HepG2 (cell line): ENCODE measurements around the gene TSPAN9. TPM values are rescaled to one million over a fixed set of nuclear protein-coding genes. Genes with fewer than 3 reads are reported as not detected.

Experiments
- ATAC-seq: fragments of 200-7000 bp; cut with Tn5 transposase; 3 replicates; pipeline ENCODE4 v1.9.1; 2020; ENCODE audit warnings: mild to moderate bottlenecking, moderate library complexity
- BruUV-seq: library from RNA; stranded (reverse); fragments of 400-500 nt; replicated peaks from 2 replicates; lab custom pipeline; 2021; lab: Mats Ljungman, UMichigan
- CTCF ChIA-PET: fragments of 300-600 bp; formaldehyde crosslinking; extraction: SDS; loops from one replicate; lab custom pipeline; 2021; ENCODE audit warnings: low total read pairs, inconsistent platforms, low intra/inter-chr PET ratio; lab: Yijun Ruan, JAX
- POLR2A ChIA-PET: fragments of 350-600 bp; sonication (Branson Sonifier 250); formaldehyde crosslinking; loops from one replicate; lab custom pipeline; 2020; ENCODE audit warnings: antibody characterized with exemption, inconsistent platforms; lab: Yijun Ruan, JAX
- DNase-seq: peaks from one replicate; pipeline ENCODE4 v3.0.0-alpha.2; 2015; ENCODE audit warnings: low spot score
- FAIRE-seq: peaks from 3 replicates; lab custom pipeline; 2011; peaks lifted over from hg19 to GRCh38; lab: Jason Lieb, UNC
- H2AFZ ChIP-seq: one replicate; pipeline ENCODE4 v1.6.1; 2011; ENCODE audit warnings: low read length, inconsistent platforms
- H3K27ac ChIP-seq: fragments of 300-600 bp; 3 replicates; pipeline ENCODE4 v1.8.0; 2011; ENCODE audit warnings: mixed run types, mild to moderate bottlenecking, mixed read lengths, low read length, inconsistent platforms; ENCODE audit not compliant: insufficient read depth; ENCODE audit errors: extremely low read length
- H3K27me3 ChIP-seq, 2 experiments: fragments of 200-600 bp in 1 of 2; 2 replicates in 1 of 2; 3 replicates in 1 of 2; pipeline versions ENCODE4 v1.6.0 to v1.8.0; 2011; ENCODE audit warnings: low read length in 2 of 2, mild to moderate bottlenecking in 2 of 2, moderate library complexity in 2 of 2, inconsistent platforms in 1 of 2; ENCODE audit not compliant: insufficient read depth in 2 of 2, control insufficient read depth in 1 of 2
- H3K36me3 ChIP-seq, 2 experiments: fragments of 200-600 bp in 1 of 2; replicated peaks in 1 of 2; 2 replicates in 1 of 2; 3 replicates in 1 of 2; pipeline versions ENCODE4 v1.5.1 to v1.8.0; 2011; ENCODE audit warnings: low read length in 2 of 2, inconsistent platforms in 1 of 2; ENCODE audit not compliant: insufficient read depth in 2 of 2, control insufficient read depth in 1 of 2
- H3K4me1 ChIP-seq: 2 replicates; pipeline ENCODE4 v1.5.1; 2012; ENCODE audit warnings: low read length, inconsistent platforms; ENCODE audit not compliant: insufficient read depth
- H3K4me2 ChIP-seq: 2 replicates; pipeline ENCODE4 v1.6.0; 2011; ENCODE audit warnings: low read depth, low read length, inconsistent platforms
- H3K4me3 ChIP-seq, 3 experiments: fragments of 200-600 bp in 1 of 3; sonication (generic), shearing (Covaris generic) in 1 of 3; replicated peaks in 1 of 3; 2 replicates each; pipeline ENCODE4 v1.5.1; 2011 to 2016; ENCODE audit warnings: low read length in 3 of 3, inconsistent platforms in 2 of 3, low read depth in 2 of 3, mild to moderate bottlenecking in 2 of 3, control low read depth in 1 of 3, mixed read lengths in 1 of 3; ENCODE audit not compliant: insufficient read depth in 1 of 3
- H3K79me2 ChIP-seq: one replicate; pipeline ENCODE4 v1.6.1; 2011; ENCODE audit warnings: low read length, inconsistent platforms; ENCODE audit not compliant: insufficient read depth
- H3K9ac ChIP-seq: 2 replicates; pipeline ENCODE4 v1.6.0; 2011; ENCODE audit warnings: mild to moderate bottlenecking, low read depth, low read length, inconsistent platforms; ENCODE audit not compliant: insufficient read depth
- H3K9me3 ChIP-seq: 2 replicates; pipeline ENCODE4 v1.5.1; 2012; ENCODE audit warnings: mild to moderate bottlenecking, low read length
- H4K20me1 ChIP-seq: 2 replicates; pipeline ENCODE4 v1.6.0; 2011; ENCODE audit warnings: inconsistent platforms, mild to moderate bottlenecking, low read length, moderate library complexity; ENCODE audit not compliant: insufficient read depth
- ESRRA ChIP-seq: sonication (generic); formaldehyde crosslinking; IDR thresholded peaks from 2 replicates; pipeline ENCODE4 v1.5.1; 2020; ENCODE audit warnings: mild to moderate bottlenecking, low read depth, missing genetic modification reagents
- KLF6 ChIP-seq: IDR thresholded peaks from 2 replicates; pipeline ENCODE4 v1.8.0; 2016; ENCODE audit warnings: missing biosample characterization, missing genetic modification reagents
- NFIC ChIP-seq: IDR thresholded peaks from 2 replicates; pipeline ENCODE4 v1.6.1; 2012; ENCODE audit warnings: mild to moderate bottlenecking, low read length, inconsistent platforms
- POLR2G ChIP-seq: fragments of 200-400 bp; formaldehyde crosslinking; IDR thresholded peaks from 2 replicates; pipeline ENCODE4 v1.6.1; 2018; ENCODE audit warnings: mild to moderate bottlenecking, low read depth, low read length, moderate library complexity
- ZBTB1 ChIP-seq: sonication (generic); formaldehyde crosslinking; IDR thresholded peaks from 2 replicates; pipeline ENCODE4 v1.4.0; 2020; ENCODE audit warnings: missing genetic modification reagents, borderline replicate concordance
- ZKSCAN5 ChIP-seq: sonication (generic); formaldehyde crosslinking; IDR thresholded peaks from 2 replicates; pipeline ENCODE4 v1.5.1; 2020; ENCODE audit warnings: mild to moderate bottlenecking, missing genetic modification reagents
- ZNF451 ChIP-seq: sonication (generic); formaldehyde crosslinking; IDR thresholded peaks from 2 replicates; pipeline ENCODE4 v1.5.0; 2020; ENCODE audit warnings: mild to moderate bottlenecking, missing genetic modification reagents
- ZNF546 ChIP-seq: sonication (generic); formaldehyde crosslinking; conservative IDR thresholded peaks from 2 replicates; pipeline ENCODE4 v1.8.1; 2023; ENCODE audit warnings: mild to moderate bottlenecking, missing genetic modification reagents
- ZNF556 ChIP-seq: sonication (generic); formaldehyde crosslinking; IDR thresholded peaks from 2 replicates; pipeline ENCODE4 v1.4.0; 2020; ENCODE audit warnings: mild to moderate bottlenecking, missing genetic modification reagents, borderline replicate concordance
- ZNF577 ChIP-seq: sonication (generic); formaldehyde crosslinking; IDR thresholded peaks from 2 replicates; pipeline ENCODE4 v1.4.0; 2020; ENCODE audit warnings: mild to moderate bottlenecking, low read depth, missing genetic modification reagents, borderline replicate concordance
- ZNF616 ChIP-seq: sonication (generic); formaldehyde crosslinking; IDR thresholded peaks from 2 replicates; pipeline ENCODE4 v1.5.0; 2020; ENCODE audit warnings: low read depth, mild to moderate bottlenecking, missing genetic modification reagents
- ZNF747 ChIP-seq: sonication (generic); formaldehyde crosslinking; IDR thresholded peaks from 2 replicates; pipeline ENCODE4 v1.8.1; 2023; ENCODE audit warnings: missing genetic modification reagents, mild to moderate bottlenecking, borderline replicate concordance
- ZNF781 ChIP-seq: sonication (generic); formaldehyde crosslinking; IDR thresholded peaks from 2 replicates; pipeline ENCODE4 v1.5.1; 2020; ENCODE audit warnings: borderline replicate concordance, mild to moderate bottlenecking, missing genetic modification reagents; ENCODE audit errors: not compliant biosample characterization
- ZSCAN25 ChIP-seq: sonication (generic); formaldehyde crosslinking; IDR thresholded peaks from 2 replicates; pipeline ENCODE4 v1.8.0; 2022; ENCODE audit warnings: mild to moderate bottlenecking, missing genetic modification reagents
- WGBS: methylation state at CpG from one replicate; pipeline ENCODE4 v1.1.6; 2017; ENCODE audit warnings: low lambda C conversion rate; 5-methylcytosine and 5-hydroxymethylcytosine counted together
- in situ Hi-C: cut with HindIII; loops from 2 replicates; pipeline ENCODE4 v1.10.0; 2017; ENCODE audit warnings: low pct_unique_long_range_greater_than_20kb; ENCODE audit not compliant: extremely low pct_ligation_motif_present
- intact Hi-C: fragments of 100-400 bp; cut with micrococcal nuclease; formaldehyde crosslinking; loops from one replicate; pipeline ENCODE4 v1.10.0; 2022; ENCODE audit not compliant: unreplicated experiment
- polyA plus RNA-seq, 8 experiments: library from polyadenylated mRNA; depleted of rRNA in 3 of 8; stranded (reverse) in 7 of 8; unstranded in 1 of 8; fragments of >200 nt; fragmentation: Illumina TruSeq in 4 of 8; extraction: Trizol in 4 of 8; gene quantifications; 2 replicates each; pipeline versions ENCODE4 v1.2.1 to v1.2.3, GENCODE V29; 2011 to 2016; ENCODE audit warnings: low read depth in 4 of 8, missing spikeins in 1 of 8, mixed read lengths in 1 of 8; ENCODE audit not compliant: insufficient read depth in 1 of 8
- total RNA-seq, 5 experiments: library from RNA; depleted of rRNA; stranded (reverse); fragments of >200 nt; fragmentation: Illumina TruSeq; extraction: Trizol; gene quantifications; 2 replicates each; pipeline ENCODE4 v1.2.3, GENCODE V29; 2016; ENCODE audit warnings: low read depth in 1 of 5
- TF ChIP-seq, protein P1 (sequence below): sonication (generic); formaldehyde crosslinking; conservative IDR thresholded peaks from 2 replicates; pipeline ENCODE4 v1.8.1; 2023; ENCODE audit warnings: missing genetic modification reagents
- TF ChIP-seq, protein P2 (sequence below): sonication (generic); formaldehyde crosslinking; IDR thresholded peaks from 2 replicates; pipeline ENCODE4 v1.4.0; 2020; ENCODE audit warnings: low read depth, missing genetic modification reagents
- TF ChIP-seq, protein P3 (sequence below): sonication (generic); formaldehyde crosslinking; IDR thresholded peaks from 2 replicates; pipeline ENCODE4 v1.4.0; 2020; ENCODE audit warnings: missing genetic modification reagents

Gene TSPAN9
- total and polyA plus RNA-seq, 2 of the 13 experiments (the other 11 are each of a cell fraction or from before 2014, with no cell fraction given) = 18.1 to 42.3 TPM

DNA sequence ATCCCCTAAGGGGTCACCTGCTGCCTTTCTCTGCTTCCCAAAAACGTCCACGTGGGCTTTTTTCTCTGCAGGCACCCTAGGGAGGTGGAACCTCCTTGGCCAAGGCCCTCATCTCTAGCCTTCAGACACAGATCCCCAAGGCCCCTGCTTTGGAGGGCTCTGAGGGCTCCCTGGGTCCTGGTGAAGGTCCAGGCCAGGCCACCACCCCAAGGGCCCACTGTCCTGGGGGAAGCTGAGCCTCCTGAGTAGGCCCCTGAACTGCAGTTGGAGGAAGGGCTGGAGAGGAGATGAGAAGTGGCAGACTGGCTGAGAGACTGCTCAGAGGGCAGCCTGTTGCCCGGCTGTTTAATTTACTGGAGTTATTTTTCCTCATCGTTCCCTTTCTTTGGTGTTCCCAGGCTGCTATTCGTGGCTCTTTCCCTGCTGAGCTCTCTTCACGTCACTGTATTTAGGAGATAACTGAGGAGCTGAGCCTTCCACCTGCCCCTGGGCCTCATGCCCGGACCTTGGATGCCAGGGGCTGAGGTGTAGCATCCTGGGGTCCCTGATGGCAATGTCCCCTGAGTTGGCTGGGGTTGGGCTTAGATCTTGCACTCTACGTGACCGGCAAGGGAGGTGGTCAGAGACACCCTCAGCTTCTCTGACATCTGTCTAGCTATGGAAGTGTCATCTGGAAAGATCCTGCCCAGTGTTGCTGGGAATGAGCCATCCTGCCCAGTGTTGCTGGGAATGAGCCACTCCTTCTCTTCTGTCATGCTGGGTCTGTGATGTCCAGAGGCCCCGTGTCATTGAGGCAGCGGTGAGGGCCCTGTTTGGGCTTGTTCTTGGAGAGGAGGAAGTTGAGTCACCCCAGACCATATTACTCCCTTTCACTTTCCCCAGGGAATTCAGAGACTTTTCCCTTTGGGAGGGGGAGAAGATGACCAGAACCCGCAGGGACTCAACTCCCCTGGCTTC is 139.8 kb downstream of the TSPAN9 start:
- Histone ChIP-seq H3K4me1 (no peaks in the 10 kb centered on the region), H4K20me1 (peaks cover 3% of the 10 kb centered on the region; the same call in 1 of the 2 replicates), H3K9me3 (no peaks in the 10 kb centered on the region), H3K4me3 (no peak overlapping the region), H3K27me3 (no peaks in the 10 kb centered on the region), H3K79me2 (no peaks in the 10 kb centered on the region), H3K36me3 (peaks cover 3 to 10% of the 10 kb centered on the region in 2 experiments; a peak in 4 of 5 replicates), H2AFZ (no peak overlapping the region), H3K9ac (no peak overlapping the region), H3K4me2 (no peak overlapping the region), H3K27ac (no peak overlapping the region)
- DNase-seq (no peak), FAIRE-seq (no peak), ATAC-seq (no peak)
- intact Hi-C loops = no loop called here
- CTCF ChIA-PET = no interaction called here
- no peak for TF ChIP-seq ZNF451
- TF ChIP-seq ZBTB1 (CRISPR knock-in tag) = no peak
- TF ChIP-seq POLR2G = no peak
- no peak for TF ChIP-seq ESRRA (CRISPR knock-in tag)
- no peak for TF ChIP-seq ZNF546 (CRISPR knock-in tag)
- no peak for TF ChIP-seq ZNF616 (CRISPR knock-in tag)
- no peak for TF ChIP-seq KLF6 (CRISPR knock-in tag)
- no peak for TF ChIP-seq ZSCAN25
- no peak for TF ChIP-seq NFIC
- TF ChIP-seq, protein P1, sequence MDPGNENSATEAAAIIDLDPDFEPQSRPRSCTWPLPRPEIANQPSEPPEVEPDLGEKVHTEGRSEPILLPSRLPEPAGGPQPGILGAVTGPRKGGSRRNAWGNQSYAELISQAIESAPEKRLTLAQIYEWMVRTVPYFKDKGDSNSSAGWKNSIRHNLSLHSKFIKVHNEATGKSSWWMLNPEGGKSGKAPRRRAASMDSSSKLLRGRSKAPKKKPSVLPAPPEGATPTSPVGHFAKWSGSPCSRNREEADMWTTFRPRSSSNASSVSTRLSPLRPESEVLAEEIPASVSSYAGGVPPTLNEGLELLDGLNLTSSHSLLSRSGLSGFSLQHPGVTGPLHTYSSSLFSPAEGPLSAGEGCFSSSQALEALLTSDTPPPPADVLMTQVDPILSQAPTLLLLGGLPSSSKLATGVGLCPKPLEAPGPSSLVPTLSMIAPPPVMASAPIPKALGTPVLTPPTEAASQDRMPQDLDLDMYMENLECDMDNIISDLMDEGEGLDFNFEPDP (CRISPR knock-in tag) = no peak
- TF ChIP-seq ZNF781 (CRISPR knock-in tag) = no peak
- no peak for TF ChIP-seq ZNF556 (CRISPR knock-in tag)
- no peak for TF ChIP-seq ZKSCAN5 (CRISPR knock-in tag)
- TF ChIP-seq, protein P2, sequence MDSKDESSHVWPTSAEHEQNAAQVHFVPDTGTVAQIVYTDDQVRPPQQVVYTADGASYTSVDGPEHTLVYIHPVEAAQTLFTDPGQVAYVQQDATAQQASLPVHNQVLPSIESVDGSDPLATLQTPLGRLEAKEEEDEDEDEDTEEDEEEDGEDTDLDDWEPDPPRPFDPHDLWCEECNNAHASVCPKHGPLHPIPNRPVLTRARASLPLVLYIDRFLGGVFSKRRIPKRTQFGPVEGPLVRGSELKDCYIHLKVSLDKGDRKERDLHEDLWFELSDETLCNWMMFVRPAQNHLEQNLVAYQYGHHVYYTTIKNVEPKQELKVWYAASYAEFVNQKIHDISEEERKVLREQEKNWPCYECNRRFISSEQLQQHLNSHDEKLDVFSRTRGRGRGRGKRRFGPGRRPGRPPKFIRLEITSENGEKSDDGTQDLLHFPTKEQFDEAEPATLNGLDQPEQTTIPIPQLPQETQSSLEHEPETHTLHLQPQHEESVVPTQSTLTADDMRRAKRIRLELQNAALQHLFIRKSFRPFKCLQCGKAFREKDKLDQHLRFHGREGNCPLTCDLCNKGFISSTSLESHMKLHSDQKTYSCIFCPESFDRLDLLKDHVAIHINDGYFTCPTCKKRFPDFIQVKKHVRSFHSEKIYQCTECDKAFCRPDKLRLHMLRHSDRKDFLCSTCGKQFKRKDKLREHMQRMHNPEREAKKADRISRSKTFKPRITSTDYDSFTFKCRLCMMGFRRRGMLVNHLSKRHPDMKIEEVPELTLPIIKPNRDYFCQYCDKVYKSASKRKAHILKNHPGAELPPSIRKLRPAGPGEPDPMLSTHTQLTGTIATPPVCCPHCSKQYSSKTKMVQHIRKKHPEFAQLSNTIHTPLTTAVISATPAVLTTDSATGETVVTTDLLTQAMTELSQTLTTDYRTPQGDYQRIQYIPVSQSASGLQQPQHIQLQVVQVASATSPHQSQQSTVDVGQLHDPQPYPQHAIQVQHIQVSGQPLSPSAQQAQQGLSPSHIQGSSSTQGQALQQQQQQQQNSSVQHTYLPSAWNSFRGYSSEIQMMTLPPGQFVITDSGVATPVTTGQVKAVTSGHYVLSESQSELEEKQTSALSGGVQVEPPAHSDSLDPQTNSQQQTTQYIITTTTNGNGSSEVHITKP = no peak
- no peak for TF ChIP-seq ZNF577 (CRISPR knock-in tag)
- TF ChIP-seq, protein P3, sequence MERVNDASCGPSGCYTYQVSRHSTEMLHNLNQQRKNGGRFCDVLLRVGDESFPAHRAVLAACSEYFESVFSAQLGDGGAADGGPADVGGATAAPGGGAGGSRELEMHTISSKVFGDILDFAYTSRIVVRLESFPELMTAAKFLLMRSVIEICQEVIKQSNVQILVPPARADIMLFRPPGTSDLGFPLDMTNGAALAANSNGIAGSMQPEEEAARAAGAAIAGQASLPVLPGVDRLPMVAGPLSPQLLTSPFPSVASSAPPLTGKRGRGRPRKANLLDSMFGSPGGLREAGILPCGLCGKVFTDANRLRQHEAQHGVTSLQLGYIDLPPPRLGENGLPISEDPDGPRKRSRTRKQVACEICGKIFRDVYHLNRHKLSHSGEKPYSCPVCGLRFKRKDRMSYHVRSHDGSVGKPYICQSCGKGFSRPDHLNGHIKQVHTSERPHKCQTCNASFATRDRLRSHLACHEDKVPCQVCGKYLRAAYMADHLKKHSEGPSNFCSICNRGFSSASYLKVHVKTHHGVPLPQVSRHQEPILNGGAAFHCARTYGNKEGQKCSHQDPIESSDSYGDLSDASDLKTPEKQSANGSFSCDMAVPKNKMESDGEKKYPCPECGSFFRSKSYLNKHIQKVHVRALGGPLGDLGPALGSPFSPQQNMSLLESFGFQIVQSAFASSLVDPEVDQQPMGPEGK = no peak
- no peak for TF ChIP-seq ZNF747
- in situ Hi-C loops = no loop called here
- no TSS peak for BruUV-seq
- POLR2A ChIA-PET = no interaction called here
- 94% methylated on average over 10 of the region's 12 CpGs for WGBS
